BLaER1 (cell line): ENCODE data around the gene C7orf33.

Source experiments
- H3K27ac ChIP-seq: shearing (Covaris generic); formaldehyde crosslinking; 2 replicates; pipeline ENCODE4 v1.8.1; 2022
- H3K27me3 ChIP-seq: shearing (Covaris generic); formaldehyde crosslinking; 2 replicates; pipeline ENCODE4 v1.8.1; 2022
- H3K36me3 ChIP-seq: shearing (Covaris generic); formaldehyde crosslinking; 2 replicates; pipeline ENCODE4 v1.8.1; 2022
- H3K4me1 ChIP-seq: shearing (Covaris generic); formaldehyde crosslinking; 2 replicates; pipeline ENCODE4 v1.8.1; 2022
- H3K4me2 ChIP-seq: shearing (Covaris generic); formaldehyde crosslinking; 2 replicates; pipeline ENCODE4 v1.8.1; 2022
- H3K4me3 ChIP-seq: shearing (Covaris generic); formaldehyde crosslinking; 2 replicates; pipeline ENCODE4 v1.8.1; 2022
- H3K9ac ChIP-seq: shearing (Covaris generic); formaldehyde crosslinking; 2 replicates; pipeline ENCODE4 v1.8.1; 2022
- H3K9me3 ChIP-seq: shearing (Covaris generic); formaldehyde crosslinking; 2 replicates; pipeline ENCODE4 v1.8.1; 2022
- H4K20me1 ChIP-seq: shearing (Covaris generic); formaldehyde crosslinking; 2 replicates; pipeline ENCODE4 v1.8.1; 2022
- Cebpa-rat ChIP-seq: shearing (Covaris generic); IDR thresholded peaks from 2 replicates; pipeline ENCODE4 v1.8.1; 2022

C7orf33 gene, protein sequence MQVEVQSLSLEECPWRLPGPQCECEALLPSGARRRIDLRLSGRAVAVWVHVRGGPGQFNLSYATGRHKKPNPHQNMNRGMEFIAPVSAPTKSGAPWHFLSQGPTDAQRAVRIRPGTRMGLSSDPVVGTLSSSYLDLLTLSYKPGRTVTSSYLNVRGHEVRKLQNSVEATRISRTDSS

DNA sequence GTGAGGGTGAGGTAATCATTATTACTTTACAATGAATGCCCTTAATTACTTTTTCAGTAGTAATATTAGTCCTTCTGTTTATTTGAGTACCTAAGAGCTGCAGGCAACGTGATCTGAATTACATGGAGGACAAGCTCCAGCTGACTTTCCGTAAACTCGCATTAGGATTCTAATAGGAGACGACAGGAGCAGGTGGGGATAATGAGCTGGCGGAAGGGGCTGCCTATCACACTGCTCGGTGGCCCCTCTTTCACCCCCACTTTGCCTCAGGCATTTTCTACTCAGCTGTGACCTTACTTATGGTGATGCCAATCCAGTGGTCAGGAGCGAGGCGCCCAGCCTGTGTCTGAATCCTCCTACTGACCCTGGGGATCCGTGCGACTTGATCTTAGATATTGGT is at the start of gene C7orf33:
TSS of gene C7orf33 (plus strand) at position 296 of the 400 bp plus-strand sequence. CDS start 160 bp downstream, outside the sequence.
- Histone ChIP-seq H3K9me3 (peaks cover 8% of the 10 kb centered on the region; the same call in 1 of the 2 replicates), H3K36me3 (no peaks in the 10 kb centered on the region), H4K20me1 (no peaks in the 10 kb centered on the region), H3K4me1 (peaks cover 10% of the 10 kb centered on the region), H3K4me3 (no peak within 1 kb of the TSS), H3K4me2 (no peak within 1 kb of the TSS), H3K27me3 (no peaks in the 10 kb centered on the region), H3K27ac (no peak within 1 kb of the TSS), H3K9ac (no peak within 1 kb of the TSS)
- no peak for TF ChIP-seq Cebpa-rat

DNA sequence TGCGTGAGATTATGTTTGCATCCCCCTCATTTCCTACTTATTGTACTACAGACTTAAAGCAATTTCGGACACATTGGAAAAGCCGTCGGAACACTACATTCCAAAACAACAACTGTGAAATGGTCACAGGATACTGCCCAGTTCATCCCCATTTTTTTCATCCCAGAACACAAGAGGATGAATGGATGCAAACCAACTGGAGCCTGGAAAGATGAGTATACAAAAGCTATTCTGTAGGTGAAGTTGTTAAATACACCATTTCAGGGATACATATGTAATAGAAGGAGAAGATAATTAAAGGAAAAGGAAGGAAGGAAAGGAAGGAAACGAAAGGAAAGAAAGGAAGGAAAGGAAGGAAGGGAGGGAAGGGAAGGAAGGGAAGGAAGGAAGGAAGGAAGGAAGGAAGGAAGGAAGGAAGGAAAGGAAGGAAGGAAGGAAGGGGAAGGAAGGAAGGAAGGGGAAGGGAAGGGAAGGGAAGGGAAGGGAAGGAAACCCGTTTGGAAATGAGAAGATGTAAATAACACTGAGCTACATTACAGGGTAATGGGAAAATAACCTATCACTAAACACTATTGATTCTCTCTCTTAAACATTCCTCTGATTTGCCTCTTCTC is 48.6 kb upstream of the C7orf33 start:
- no peak overlapping the region for H3K4me2 ChIP-seq

DNA sequence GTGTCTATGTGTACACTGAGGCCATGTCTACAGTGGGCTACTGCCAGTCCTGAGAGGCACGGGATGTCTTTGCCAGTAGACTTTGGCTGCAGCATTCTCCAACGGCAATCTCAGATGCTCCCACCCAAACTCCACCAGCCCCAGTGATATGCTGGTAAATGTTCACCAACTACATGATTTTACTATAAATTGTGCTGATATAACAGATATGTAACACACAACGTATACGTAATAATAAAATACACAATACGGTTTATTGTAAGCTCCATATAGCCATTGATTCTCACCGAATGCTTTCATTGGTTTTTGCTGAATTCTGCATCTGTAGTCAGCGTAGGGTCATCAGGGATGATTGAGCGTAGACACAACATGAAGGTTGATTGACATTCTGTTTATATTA is 47.3 kb upstream of the C7orf33 start:
- Histone ChIP-seq H3K9ac (no peak overlapping the region), H3K4me1 (peaks cover 8% of the 10 kb centered on the region), H3K36me3 (no peaks in the 10 kb centered on the region), H3K27me3 (no peaks in the 10 kb centered on the region), H4K20me1 (no peaks in the 10 kb centered on the region), H3K9me3 (no peaks in the 10 kb centered on the region), H3K4me2 (no peak overlapping the region), H3K4me3 (no peak overlapping the region), H3K27ac (no peak overlapping the region)
- no peak for TF ChIP-seq Cebpa-rat

More for the DNA sequence above, 48.6 kb upstream of the C7orf33 start:
- Histone ChIP-seq H3K4me1 (peaks cover 11% of the 10 kb centered on the region), H3K9me3 (no peaks in the 10 kb centered on the region), H3K27me3 (no peaks in the 10 kb centered on the region), H3K36me3 (no peaks in the 10 kb centered on the region), H3K4me3 (no peak overlapping the region), H3K9ac (no peak overlapping the region), H4K20me1 (no peaks in the 10 kb centered on the region), H3K27ac (no peak overlapping the region)
- no peak for TF ChIP-seq Cebpa-rat

DNA sequence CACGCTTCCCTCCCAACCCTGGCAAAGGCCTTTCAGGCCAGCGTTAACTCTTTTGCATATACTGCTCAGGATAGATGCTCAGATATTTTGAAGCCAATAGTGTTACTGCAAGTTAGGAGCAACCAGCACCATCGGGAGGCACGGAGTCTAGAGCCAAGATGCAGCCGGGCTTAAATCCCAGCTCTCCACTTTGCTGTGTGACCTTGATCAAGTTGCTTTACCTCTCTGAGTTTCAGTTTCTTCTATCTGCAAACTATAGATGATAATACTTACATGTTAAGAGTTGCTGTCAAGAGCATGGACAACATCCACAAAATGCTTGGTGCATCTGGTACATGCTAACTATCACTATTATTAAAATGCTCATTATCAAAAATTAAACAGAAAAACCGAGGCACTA is 45.4 kb upstream of the C7orf33 start:
- Histone ChIP-seq H3K9me3 (no peaks in the 10 kb centered on the region), H3K4me3 (no peak overlapping the region), H3K27ac (no peak overlapping the region), H3K4me1 (peaks cover 8% of the 10 kb centered on the region), H3K9ac (no peak overlapping the region), H3K36me3 (no peaks in the 10 kb centered on the region), H3K27me3 (no peaks in the 10 kb centered on the region), H3K4me2 (no peak overlapping the region), H4K20me1 (no peaks in the 10 kb centered on the region)
- no peak for TF ChIP-seq Cebpa-rat

DNA sequence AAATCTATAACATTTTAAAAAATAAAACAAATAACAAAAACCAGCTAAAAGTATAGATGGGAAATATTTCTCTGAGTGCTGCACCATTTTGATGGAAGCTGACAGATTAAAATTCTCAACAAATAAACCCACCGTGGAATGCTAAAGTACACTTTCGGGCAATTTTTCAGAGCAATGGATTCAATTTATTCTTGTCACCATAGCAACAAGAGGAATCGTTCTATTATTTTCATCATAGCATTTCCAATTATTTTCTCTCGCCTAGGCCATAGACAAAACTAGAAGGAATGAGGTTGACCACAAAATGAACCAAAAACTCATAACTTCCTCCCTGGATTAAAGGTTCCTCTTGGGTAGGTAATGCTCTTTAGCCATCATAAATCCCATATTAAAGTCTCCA is 44.6 kb upstream of the C7orf33 start:
- no peaks in the 10 kb centered on the region for H3K27me3 ChIP-seq
- TF ChIP-seq Cebpa-rat: no peak
- H3K36me3 ChIP-seq: no peaks in the 10 kb centered on the region
- H3K9ac ChIP-seq: no peak overlapping the region
- peaks cover 5% of the 10 kb centered on the region for H3K9me3 ChIP-seq
- no peaks in the 10 kb centered on the region for H4K20me1 ChIP-seq
- no peak overlapping the region for H3K4me3 ChIP-seq
- H3K4me2 ChIP-seq: no peak overlapping the region
- peaks cover 8% of the 10 kb centered on the region for H3K4me1 ChIP-seq
- no peak overlapping the region for H3K27ac ChIP-seq

DNA sequence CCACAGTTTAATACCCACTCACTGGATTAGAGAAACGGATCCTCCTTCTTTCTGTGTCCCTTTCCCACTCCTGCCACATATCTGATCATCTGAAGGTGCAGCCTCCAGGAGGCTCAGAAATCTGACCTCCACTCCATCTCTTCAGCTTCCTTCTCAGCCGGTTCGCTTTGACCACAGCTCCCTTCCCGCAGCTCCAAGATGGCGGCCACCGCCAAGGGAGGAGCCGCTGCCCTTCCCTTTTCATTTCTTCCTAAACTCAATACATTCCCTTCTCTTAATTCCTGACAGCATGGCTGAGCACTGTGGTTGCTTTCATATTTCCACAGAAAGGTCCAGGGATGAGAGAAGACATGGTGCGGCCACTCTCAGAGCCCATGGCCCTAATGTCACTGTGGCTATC is 43.7 kb upstream of the C7orf33 start:
- Histone ChIP-seq H3K27me3 (no peaks in the 10 kb centered on the region), H4K20me1 (no peaks in the 10 kb centered on the region), H3K9ac (no peak overlapping the region), H3K4me1 (peaks cover 8% of the 10 kb centered on the region), H3K36me3 (no peaks in the 10 kb centered on the region), H3K4me3 (no peak overlapping the region), H3K9me3 (peaks cover 5% of the 10 kb centered on the region), H3K4me2 (no peak overlapping the region), H3K27ac (no peak overlapping the region)
- no peak for TF ChIP-seq Cebpa-rat

DNA sequence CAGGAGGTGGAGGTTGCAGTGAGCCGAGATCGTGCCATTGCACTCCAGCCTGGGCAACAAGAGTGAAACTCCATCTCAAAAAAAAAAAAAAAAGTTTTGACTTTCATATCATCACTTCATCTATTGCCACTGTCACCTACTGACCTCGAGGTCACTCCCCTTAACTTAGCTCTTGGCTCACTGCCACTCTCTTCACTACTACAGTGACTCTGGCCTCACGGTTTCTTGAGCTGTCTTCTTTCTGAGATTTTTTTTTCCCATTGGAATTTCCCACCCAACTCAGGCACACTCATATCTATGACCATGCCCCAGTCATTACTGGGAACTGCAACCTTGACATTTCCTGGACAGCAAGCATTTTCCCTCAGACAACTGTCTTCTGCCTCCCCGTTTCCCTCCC is 42.6 kb upstream of the C7orf33 start:
- H3K27ac ChIP-seq: no peak overlapping the region
- H3K36me3 ChIP-seq: no peaks in the 10 kb centered on the region
- no peaks in the 10 kb centered on the region for H3K27me3 ChIP-seq
- H3K9ac ChIP-seq: no peak overlapping the region
- peaks cover 8% of the 10 kb centered on the region for H3K4me1 ChIP-seq
- no peaks in the 10 kb centered on the region for H4K20me1 ChIP-seq
- H3K4me2 ChIP-seq: no peak overlapping the region
- TF ChIP-seq Cebpa-rat: no peak
- H3K9me3 ChIP-seq: peaks cover 5% of the 10 kb centered on the region
- no peak overlapping the region for H3K4me3 ChIP-seq

DNA sequence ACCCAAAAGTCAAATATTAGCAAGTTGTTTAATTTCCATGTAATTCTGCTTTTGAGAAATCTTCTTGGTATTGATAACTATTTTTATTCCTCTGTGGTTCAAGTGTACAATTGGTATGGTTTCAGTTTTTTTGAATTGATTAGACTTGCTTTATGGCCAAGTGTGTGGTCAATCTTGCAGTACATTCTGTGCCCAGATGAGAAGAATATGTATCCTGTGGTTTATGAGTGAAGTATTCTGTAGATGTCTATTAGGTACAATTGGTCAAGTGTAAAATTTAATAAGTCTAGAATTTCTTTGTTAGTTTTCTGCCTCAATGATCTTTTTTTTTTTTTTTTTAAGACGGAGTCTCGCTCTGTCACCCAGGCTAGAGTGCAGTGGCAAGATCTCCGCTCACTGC is 36.6 kb upstream of the C7orf33 start:
- H4K20me1 ChIP-seq: no peaks in the 10 kb centered on the region
- no peak overlapping the region for H3K27ac ChIP-seq
- H3K9me3 ChIP-seq: peaks cover 5% of the 10 kb centered on the region
- H3K4me1 ChIP-seq: no peaks in the 10 kb centered on the region
- H3K4me3 ChIP-seq: no peak overlapping the region
- no peaks in the 10 kb centered on the region for H3K36me3 ChIP-seq
- no peak overlapping the region for H3K4me2 ChIP-seq
- H3K27me3 ChIP-seq: no peaks in the 10 kb centered on the region
- no peak for TF ChIP-seq Cebpa-rat
- H3K9ac ChIP-seq: no peak overlapping the region

DNA sequence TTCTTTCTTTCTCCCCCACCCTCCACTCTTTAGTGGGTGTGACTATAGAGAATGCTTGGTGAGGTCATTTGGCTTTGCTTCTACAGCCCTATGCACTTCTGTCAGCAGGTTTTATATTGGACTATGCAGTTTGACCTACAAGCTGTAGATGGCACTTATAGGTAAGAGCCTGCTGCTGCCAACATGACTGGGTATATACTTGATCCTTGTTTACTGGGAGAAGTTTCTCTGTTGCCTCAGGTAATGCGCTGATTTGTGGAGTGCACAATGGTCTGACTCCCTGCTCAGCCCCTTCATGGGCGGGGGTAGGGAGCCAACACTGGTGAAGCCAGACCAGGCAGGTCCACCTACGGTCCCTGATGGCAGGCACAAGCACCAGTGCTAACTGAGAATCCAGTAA is 33.7 kb upstream of the C7orf33 start:
- no peak overlapping the region for H3K4me3 ChIP-seq
- no peaks in the 10 kb centered on the region for H3K4me1 ChIP-seq
- H4K20me1 ChIP-seq: no peaks in the 10 kb centered on the region
- H3K9ac ChIP-seq: no peak overlapping the region
- H3K4me2 ChIP-seq: no peak overlapping the region
- H3K9me3 ChIP-seq: 0 out of 2 replicates have a peak, but pooled peaks cover 5% of the 10 kb centered on the region
- H3K27me3 ChIP-seq: no peaks in the 10 kb centered on the region
- no peak overlapping the region for H3K27ac ChIP-seq
- TF ChIP-seq Cebpa-rat: no peak
- no peaks in the 10 kb centered on the region for H3K36me3 ChIP-seq

DNA sequence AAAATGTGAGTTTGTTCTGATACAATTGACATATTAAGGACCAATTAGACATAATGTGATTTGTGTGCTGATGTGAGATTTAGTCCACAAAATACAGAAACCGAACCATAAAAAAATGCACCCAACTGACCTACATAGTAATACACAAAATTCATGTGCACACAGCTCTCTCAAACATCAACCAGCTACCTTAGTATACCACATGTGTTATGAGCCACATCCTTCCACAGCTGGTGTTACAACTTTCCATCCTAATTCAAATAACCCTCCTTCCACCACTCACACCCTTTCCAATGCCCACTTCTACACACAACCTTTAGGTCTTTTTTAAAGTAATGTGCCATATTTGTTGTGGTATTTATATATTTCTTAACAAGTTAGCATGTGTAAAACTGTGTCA is 31.7 kb upstream of the C7orf33 start:
- H3K4me3 ChIP-seq: no peak overlapping the region
- H3K27ac ChIP-seq: no peak overlapping the region
- H3K36me3 ChIP-seq: no peaks in the 10 kb centered on the region
- no peak for TF ChIP-seq Cebpa-rat
- H3K4me1 ChIP-seq: peaks cover 2% of the 10 kb centered on the region
- no peaks in the 10 kb centered on the region for H4K20me1 ChIP-seq
- H3K27me3 ChIP-seq: no peaks in the 10 kb centered on the region
- H3K4me2 ChIP-seq: no peak overlapping the region
- peaks cover 16% of the 10 kb centered on the region for H3K9me3 ChIP-seq
- no peak overlapping the region for H3K9ac ChIP-seq
